Measurements from ENCODE around the gene VSIG8. TPM values are rescaled to one million over a fixed set of nuclear protein-coding genes. Genes with fewer than 3 reads are reported as not detected.

VSIG8 gene
- total and polyA plus RNA-seq, 9 donors = 0.06 to 0.48 (median 0.22) TPM; not detected in 3

GRCh38 chr1:159881622-159882526 is 19.4 kb upstream of the VSIG8 start:
- no peak overlapping the region for H3K27ac ChIP-seq
- no peaks in the 10 kb centered on the region for H3K9me3 ChIP-seq
- 44 to 49% (median 49%) methylated on average over 6 of the region's 6 CpGs for WGBS, 3 donors
- TF ChIP-seq CTCF (IDR thresholded peaks at IDR 0.05) (no peak), EP300 (IDR thresholded peaks at IDR 0.05) (no peak), POLR2A (IDR thresholded peaks at IDR 0.05) (no peak)
- no peak overlapping the region for H3K4me3 ChIP-seq
- DNase-seq = peak; percentile 45 to 66 (median 57)
- H3K4me1 ChIP-seq (ENCODE audit: insufficient read depth) = no peaks in the 10 kb centered on the region
- intact Hi-C loops (cut with DNase I) = no loop called here
- no peaks in the 10 kb centered on the region for H3K36me3 ChIP-seq
- no peaks in the 10 kb centered on the region for H3K27me3 ChIP-seq

GRCh38 chr1:159880430-159880829 is 18.0 kb upstream of the VSIG8 start:
- Histone ChIP-seq H3K4me3 (no peak overlapping the region), H3K27ac (no peak overlapping the region), H3K36me3 (no peaks in the 10 kb centered on the region), H3K4me1 (ENCODE audit: insufficient read depth) (no peaks in the 10 kb centered on the region), H3K27me3 (no peaks in the 10 kb centered on the region), H3K9me3 (no peaks in the 10 kb centered on the region)
- 92 to 96% (median 95%) methylated on average over 3 of the region's 3 CpGs for WGBS, 3 donors
- DNase-seq = no peak
- no peak for TF ChIP-seq CTCF (IDR thresholded peaks at IDR 0.05)
- no peak for TF ChIP-seq EP300 (IDR thresholded peaks at IDR 0.05)
- no peak for TF ChIP-seq POLR2A (IDR thresholded peaks at IDR 0.05)
- intact Hi-C loops (cut with DNase I) = no loop called here

- no peaks in the 10 kb centered on the region for H3K36me3 ChIP-seq
- H3K27me3 ChIP-seq = no peaks in the 10 kb centered on the region
- DNase-seq = no peak
- H3K4me3 ChIP-seq = no peak overlapping the region
- no peak for TF ChIP-seq CTCF (IDR thresholded peaks at IDR 0.05)
- TF ChIP-seq POLR2A (IDR thresholded peaks at IDR 0.05) = no peak
- no peak for TF ChIP-seq EP300 (IDR thresholded peaks at IDR 0.05)
- no peak overlapping the region for H3K27ac ChIP-seq
- intact Hi-C loops (cut with DNase I) = no loop called here
- H3K4me1 ChIP-seq (ENCODE audit: insufficient read depth) = no peaks in the 10 kb centered on the region
- 84 to 89% (median 88%) methylated on average over 4 of the region's 4 CpGs for WGBS, 3 donors
- H3K9me3 ChIP-seq = no peaks in the 10 kb centered on the region
Observed at GRCh38 chr1:159879977-159880376, 17.5 kb upstream of the VSIG8 start.

- no peak overlapping the region for H3K27ac ChIP-seq
- DNase-seq = no peak
- no peaks in the 10 kb centered on the region for H3K9me3 ChIP-seq
- intact Hi-C loops (cut with DNase I) = no loop called here
- TF ChIP-seq CTCF (IDR thresholded peaks at IDR 0.05) = no peak
- no peak for TF ChIP-seq POLR2A (IDR thresholded peaks at IDR 0.05)
- H3K4me1 ChIP-seq (ENCODE audit: insufficient read depth) = no peaks in the 10 kb centered on the region
- H3K36me3 ChIP-seq = no peaks in the 10 kb centered on the region
- no peak overlapping the region for H3K4me3 ChIP-seq
- 71 to 79% (median 72%) methylated on average over 3 of the region's 3 CpGs for WGBS, 3 donors
- no peaks in the 10 kb centered on the region for H3K27me3 ChIP-seq
Observed at GRCh38 chr1:159879136-159879535, 16.7 kb upstream of the VSIG8 start.

All from ovary (tissue), 9 donors.